ENCODE measurements around the gene UCK2. TPM values are rescaled to one million over a fixed set of nuclear protein-coding genes. Genes with fewer than 3 reads are reported as not detected.

UCK2 gene
- total and polyA plus RNA-seq, 9 of the 15 experiments (the other 6 are each of a cell fraction or from before 2014, with no cell fraction given): 71.6 to 145 (median 95.8) TPM

DNA sequence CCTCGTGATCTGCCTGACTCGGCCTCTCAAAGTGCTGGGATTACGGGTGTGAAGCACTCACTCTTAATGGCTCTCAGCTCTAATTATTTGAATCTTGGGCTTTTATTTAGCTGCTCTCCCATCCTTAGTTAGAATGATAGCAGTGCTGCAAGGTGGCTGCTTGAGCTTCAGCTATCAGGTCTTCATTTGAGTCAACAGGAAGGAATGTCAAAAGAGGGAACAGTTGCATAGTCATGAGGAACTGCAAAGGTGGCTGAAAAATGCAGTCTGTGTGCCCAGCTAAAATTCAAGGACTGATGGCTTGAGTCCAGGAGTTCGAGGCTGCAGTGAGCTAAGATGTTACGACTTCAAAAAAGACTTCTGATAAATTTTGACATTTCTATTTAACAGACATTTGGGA is 55.6 kb downstream of the UCK2 start:
- intact Hi-C loops (cut with micrococcal nuclease): no loop called here
- ChIA-PET POLR2A (interaction anchor here (0.5 to 3.3 kb wide), 10 partner anchors 9 to 185 kb away, joined by 3 to 10 read pairs (median 4); partner anchors contain the start of gene ALDH9A1), CTCF (ENCODE audit: low intra/inter-chr PET ratio) (no interaction called here)
- no peak for ATAC-seq
- H3K36me3 ChIP-seq (ENCODE audit: control insufficient read depth, insufficient read depth, low read length): peaks cover 10% of the 10 kb centered on the region; the same call in 2 of the 3 replicates
- no peaks in the 10 kb centered on the region for H3K27me3 ChIP-seq (ENCODE audit: control insufficient read depth in 2 of 2, insufficient read depth in 2 of 2, low read length in 2 of 2)
- DNase-seq (ENCODE audit: extremely low read depth in 1 of 4, low spot score in 3 of 4): no peak
- H3K4me3 ChIP-seq: no peak overlapping the region
- FAIRE-seq: no peak
- in situ Hi-C loops (cut with MboI): no loop called here
- peaks cover 17% of the 10 kb centered on the region; the same call in 1 of the 2 replicates for H4K20me1 ChIP-seq (replicated peaks; ENCODE audit: control insufficient read depth, insufficient read depth, low read length)
- no TSS peak for BruUV-seq (replicated peaks)
- no peaks in the 10 kb centered on the region for H3K9me3 ChIP-seq (replicated peaks; ENCODE audit: control insufficient read depth, insufficient read depth, low read depth, low read length)
- no peak overlapping the region for H3K9ac ChIP-seq (ENCODE audit: insufficient read depth in 1 of 2, low read depth in 2 of 2, low read length in 2 of 2)
- no peak for TF ChIP-seq POLR2AphosphoS5 (IDR thresholded peaks at IDR 0.05; ENCODE audit: control insufficient read depth, insufficient read depth, low read depth, low read length)
- TF ChIP-seq ZNF239 (CRISPR knock-in tag; IDR thresholded peaks at IDR 0.05): no peak
- TF ChIP-seq DIDO1 (tag; IDR thresholded peaks at IDR 0.05; ENCODE audit: low read depth): no peak
- TF ChIP-seq, protein P1, sequence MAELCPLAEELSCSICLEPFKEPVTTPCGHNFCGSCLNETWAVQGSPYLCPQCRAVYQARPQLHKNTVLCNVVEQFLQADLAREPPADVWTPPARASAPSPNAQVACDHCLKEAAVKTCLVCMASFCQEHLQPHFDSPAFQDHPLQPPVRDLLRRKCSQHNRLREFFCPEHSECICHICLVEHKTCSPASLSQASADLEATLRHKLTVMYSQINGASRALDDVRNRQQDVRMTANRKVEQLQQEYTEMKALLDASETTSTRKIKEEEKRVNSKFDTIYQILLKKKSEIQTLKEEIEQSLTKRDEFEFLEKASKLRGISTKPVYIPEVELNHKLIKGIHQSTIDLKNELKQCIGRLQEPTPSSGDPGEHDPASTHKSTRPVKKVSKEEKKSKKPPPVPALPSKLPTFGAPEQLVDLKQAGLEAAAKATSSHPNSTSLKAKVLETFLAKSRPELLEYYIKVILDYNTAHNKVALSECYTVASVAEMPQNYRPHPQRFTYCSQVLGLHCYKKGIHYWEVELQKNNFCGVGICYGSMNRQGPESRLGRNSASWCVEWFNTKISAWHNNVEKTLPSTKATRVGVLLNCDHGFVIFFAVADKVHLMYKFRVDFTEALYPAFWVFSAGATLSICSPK (IDR thresholded peaks at IDR 0.05; ENCODE audit: borderline replicate concordance): no peak
- TF ChIP-seq MNT (conservative IDR thresholded peaks at IDR 0.05): no peak
- no peak for TF ChIP-seq USF1 (CRISPR knock-in tag; IDR thresholded peaks at IDR 0.05)
- TF ChIP-seq, protein P2, sequence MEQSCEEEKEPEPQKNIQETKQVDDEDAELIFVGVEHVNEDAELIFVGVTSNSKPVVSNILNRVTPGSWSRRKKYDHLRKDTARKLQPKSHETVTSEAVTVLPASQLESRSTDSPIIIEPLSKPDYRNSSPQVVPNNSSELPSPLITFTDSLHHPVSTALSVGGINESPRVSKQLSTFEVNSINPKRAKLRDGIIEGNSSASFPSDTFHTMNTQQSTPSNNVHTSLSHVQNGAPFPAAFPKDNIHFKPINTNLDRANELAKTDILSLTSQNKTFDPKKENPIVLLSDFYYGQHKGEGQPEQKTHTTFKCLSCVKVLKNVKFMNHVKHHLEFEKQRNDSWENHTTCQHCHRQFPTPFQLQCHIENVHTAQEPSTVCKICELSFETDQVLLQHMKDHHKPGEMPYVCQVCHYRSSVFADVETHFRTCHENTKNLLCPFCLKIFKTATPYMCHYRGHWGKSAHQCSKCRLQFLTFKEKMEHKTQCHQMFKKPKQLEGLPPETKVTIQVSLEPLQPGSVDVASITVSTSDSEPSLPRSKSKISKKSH (CRISPR knock-in tag; IDR thresholded peaks at IDR 0.05): no peak
- TF ChIP-seq HEY1 (CRISPR knock-in tag; IDR thresholded peaks at IDR 0.05; ENCODE audit: borderline replicate concordance): no peak
- no peak for TF ChIP-seq BRD4 (IDR thresholded peaks at IDR 0.05)
- no peak for TF ChIP-seq BHLHE40 (IDR thresholded peaks at IDR 0.05; ENCODE audit: low read length)
- TF ChIP-seq WHSC1 (IDR thresholded peaks at IDR 0.05; ENCODE audit: low read length): no peak
- no peak for TF ChIP-seq ELF2 (CRISPR knock-in tag; IDR thresholded peaks at IDR 0.05)
- no peak for TF ChIP-seq ZBTB8A (IDR thresholded peaks at IDR 0.05; ENCODE audit: partially characterized antibody)
- no peak overlapping the region for H3K27ac ChIP-seq (ENCODE audit: extremely low read depth, low read depth, low read length)
- H3K79me2 ChIP-seq (ENCODE audit: control insufficient read depth, insufficient read depth, low read length): peaks cover 94% of the 10 kb centered on the region
- H3K9me1 ChIP-seq (ENCODE audit: control insufficient read depth, insufficient read depth, low read length): no peaks in the 10 kb centered on the region
- H3K4me2 ChIP-seq (ENCODE audit: insufficient read depth, low read length): no peak overlapping the region
- H2AFZ ChIP-seq (ENCODE audit: low read depth, low read length): no peak overlapping the region
- 69% methylated on average over 5 of the region's 5 CpGs for WGBS (ENCODE audit: insufficient coverage, low coverage, missing lambda C conversion rate)
- H3K4me1 ChIP-seq (replicated peaks in 1 of 2; ENCODE audit: control insufficient read depth in 2 of 2, insufficient read depth in 2 of 2, low read length in 2 of 2): no peaks in the 10 kb centered on the region; a peak in 1 of 5 replicates

Data from K562 (cell line).